Prostate gland (tissue), 2 donors: ENCODE data around the gene NCAPG2.

ENCODE experiments used
- CTCF ChIP-seq, 4 experiments: fragments of 200-600 bp in 2 of 4; fragments of 450-650 bp in 2 of 4; sonication (generic) in 2 of 4; IDR thresholded peaks; 1 replicate in 3 of 4; 2 replicates in 1 of 4; pipeline ENCODE4 v1.5.1; 2016 to 2019; ENCODE audit warnings: antibody characterized with exemption in 4 of 4, mild to moderate bottlenecking in 2 of 4, moderate library complexity in 2 of 4
- POLR2A ChIP-seq: fragments of 450-650 bp; IDR thresholded peaks from one replicate; pipeline ENCODE4 v1.6.1; 2016; ENCODE audit warnings: antibody characterized with exemption, mild to moderate bottlenecking
- POLR2AphosphoS5 ChIP-seq: sonication (generic); formaldehyde crosslinking; IDR thresholded peaks from one replicate; pipeline ENCODE4 v1.6.1; 2017; ENCODE audit warnings: antibody characterized with exemption

GRCh38 chr7:158583810-158584209, 120.8 kb downstream of the NCAPG2 start:
- no peak for TF ChIP-seq CTCF (IDR thresholded peaks at IDR 0.05)
- no peak for TF ChIP-seq POLR2AphosphoS5
- no peak for TF ChIP-seq POLR2A
